Muscle layer of colon (tissue), 2 donors: ENCODE measurements around the gene LFNG.
"Not testable (repeated sequence)": the region's sequence is repeated elsewhere in the genome, so short reads cannot be mapped to it uniquely, and the experiment has no call there.

ENCODE experiments used
- H3K27ac ChIP-seq: one replicate; pipeline ENCODE4 v1.7.0; 2013; ENCODE audit warnings: low read depth, mild to moderate bottlenecking, low read length, moderate library complexity
- H3K27me3 ChIP-seq, 2 donors: one replicate each; pipeline ENCODE4 v1.7.0; 2013; ENCODE audit warnings: low read length in 2 of 2, mild to moderate bottlenecking in 2 of 2; ENCODE audit not compliant: insufficient read depth in 2 of 2, control insufficient read depth in 1 of 2
- H3K36me3 ChIP-seq: one replicate; pipeline ENCODE4 v1.7.0; 2013; ENCODE audit warnings: mild to moderate bottlenecking, low read length; ENCODE audit not compliant: insufficient read depth
- H3K4me1 ChIP-seq: one replicate; pipeline ENCODE4 v1.7.0; 2013; ENCODE audit warnings: mild to moderate bottlenecking, low read length; ENCODE audit not compliant: insufficient read depth
- H3K4me3 ChIP-seq, 2 donors: one replicate each; pipeline ENCODE4 v1.7.0; 2013; ENCODE audit warnings: low read length in 2 of 2, low read depth in 1 of 2, mild to moderate bottlenecking in 1 of 2, moderate library complexity in 1 of 2
- H3K9ac ChIP-seq: one replicate; pipeline ENCODE4 v1.7.0; 2013; ENCODE audit warnings: low read length
- H3K9me3 ChIP-seq: one replicate; pipeline ENCODE4 v1.7.0; 2013; ENCODE audit warnings: mild to moderate bottlenecking, low read length
- donor health status: abdominal sarcoma.
- donor health status: Adenocarcinoma of cecum.

The LFNG gene

DNA sequence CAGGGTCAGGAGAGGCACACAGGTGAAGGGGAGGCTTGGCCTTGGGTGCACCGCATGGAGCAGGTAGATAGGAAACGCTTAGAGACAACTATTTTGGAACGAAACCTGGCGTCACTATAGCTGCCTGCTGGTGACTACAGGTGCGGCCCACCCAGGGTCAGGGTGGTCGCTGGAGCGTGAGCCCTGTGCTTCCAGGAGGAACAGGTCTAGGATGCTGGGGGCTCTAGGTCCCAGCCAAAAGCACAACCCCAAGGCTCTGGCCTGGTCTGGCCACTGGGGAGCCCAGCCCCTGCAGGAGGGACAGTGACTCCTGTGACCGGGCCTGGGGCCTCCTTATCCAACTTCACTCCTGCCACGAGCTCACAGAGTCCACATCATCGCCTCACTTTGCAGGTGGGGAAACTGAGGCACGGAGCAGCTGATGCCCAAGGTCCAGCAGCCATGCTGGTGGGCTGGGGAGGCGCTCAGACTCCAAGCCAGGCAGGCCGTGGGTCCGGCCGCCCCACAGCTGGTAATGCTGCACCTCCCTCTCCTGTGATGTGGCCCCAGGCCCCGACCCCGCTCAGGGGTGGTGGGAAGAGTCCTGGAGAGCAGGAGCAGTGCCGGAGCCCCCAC lies 9.0 kb downstream of the LFNG start:
- no peak overlapping the region for H3K9ac ChIP-seq
- peaks cover 10% of the 10 kb centered on the region for H3K4me1 ChIP-seq
- no peaks in the 10 kb centered on the region for H3K36me3 ChIP-seq
- H3K27ac ChIP-seq = no peak overlapping the region
- H3K4me3 ChIP-seq = no peak overlapping the region
- H3K27me3 ChIP-seq = peaks cover 0 to 50% of the 10 kb centered on the region in 2 donors
- H3K9me3 ChIP-seq = no peaks in the 10 kb centered on the region

DNA sequence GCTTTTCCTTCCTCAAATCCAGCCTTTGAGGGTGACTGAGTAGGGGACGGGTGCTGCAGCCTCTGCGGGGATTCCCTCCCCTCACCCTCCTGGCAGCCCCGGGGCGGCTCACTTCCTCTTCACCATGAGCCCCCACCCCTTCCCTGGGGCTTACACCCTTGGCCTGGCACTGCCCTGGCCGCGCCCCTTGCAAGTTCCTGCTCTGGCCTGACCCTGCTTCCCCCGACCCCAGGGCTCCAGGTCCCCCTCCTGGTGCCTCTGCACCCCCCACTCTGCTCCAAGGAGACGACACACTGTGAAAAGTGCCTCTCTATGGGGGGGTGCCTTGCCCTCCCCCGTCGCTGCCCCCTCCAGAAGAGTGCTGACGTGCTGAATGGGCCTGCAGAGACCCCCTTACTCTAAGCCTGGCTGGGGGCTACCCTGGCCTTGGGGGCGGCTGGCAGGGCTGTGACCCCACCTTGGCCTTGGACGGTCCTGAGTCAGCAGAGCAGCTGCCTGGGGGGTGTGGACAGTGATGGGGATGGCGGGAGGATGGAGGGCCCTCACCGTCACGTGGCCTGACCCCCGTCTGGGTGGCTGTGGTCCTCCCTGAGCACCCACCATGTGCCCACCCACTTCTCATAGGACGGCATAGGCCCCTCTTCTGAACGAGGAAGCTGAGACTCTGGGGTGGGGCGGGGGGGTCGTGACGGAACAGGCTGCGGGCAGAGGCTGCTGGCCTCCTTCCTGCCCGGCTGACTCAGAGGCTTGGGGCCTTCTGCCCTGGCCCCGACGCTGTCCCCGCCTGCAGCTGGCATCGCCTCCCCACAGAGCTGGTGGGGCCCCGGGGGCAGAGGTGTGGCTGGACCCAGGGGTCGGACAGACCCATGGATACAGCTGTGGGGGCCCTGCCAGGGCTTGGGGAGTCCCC lies 9.8 kb downstream of the LFNG start:
- H3K4me3 ChIP-seq = no peak overlapping the region
- H3K9ac ChIP-seq = no peak overlapping the region
- no peaks in the 10 kb centered on the region for H3K9me3 ChIP-seq
- H3K27me3 ChIP-seq = peaks cover 0 to 42% of the 10 kb centered on the region in 2 donors
- peaks cover 10% of the 10 kb centered on the region for H3K4me1 ChIP-seq
- H3K27ac ChIP-seq = peak overlapping the region; percentile 34
- H3K36me3 ChIP-seq = no peaks in the 10 kb centered on the region

DNA sequence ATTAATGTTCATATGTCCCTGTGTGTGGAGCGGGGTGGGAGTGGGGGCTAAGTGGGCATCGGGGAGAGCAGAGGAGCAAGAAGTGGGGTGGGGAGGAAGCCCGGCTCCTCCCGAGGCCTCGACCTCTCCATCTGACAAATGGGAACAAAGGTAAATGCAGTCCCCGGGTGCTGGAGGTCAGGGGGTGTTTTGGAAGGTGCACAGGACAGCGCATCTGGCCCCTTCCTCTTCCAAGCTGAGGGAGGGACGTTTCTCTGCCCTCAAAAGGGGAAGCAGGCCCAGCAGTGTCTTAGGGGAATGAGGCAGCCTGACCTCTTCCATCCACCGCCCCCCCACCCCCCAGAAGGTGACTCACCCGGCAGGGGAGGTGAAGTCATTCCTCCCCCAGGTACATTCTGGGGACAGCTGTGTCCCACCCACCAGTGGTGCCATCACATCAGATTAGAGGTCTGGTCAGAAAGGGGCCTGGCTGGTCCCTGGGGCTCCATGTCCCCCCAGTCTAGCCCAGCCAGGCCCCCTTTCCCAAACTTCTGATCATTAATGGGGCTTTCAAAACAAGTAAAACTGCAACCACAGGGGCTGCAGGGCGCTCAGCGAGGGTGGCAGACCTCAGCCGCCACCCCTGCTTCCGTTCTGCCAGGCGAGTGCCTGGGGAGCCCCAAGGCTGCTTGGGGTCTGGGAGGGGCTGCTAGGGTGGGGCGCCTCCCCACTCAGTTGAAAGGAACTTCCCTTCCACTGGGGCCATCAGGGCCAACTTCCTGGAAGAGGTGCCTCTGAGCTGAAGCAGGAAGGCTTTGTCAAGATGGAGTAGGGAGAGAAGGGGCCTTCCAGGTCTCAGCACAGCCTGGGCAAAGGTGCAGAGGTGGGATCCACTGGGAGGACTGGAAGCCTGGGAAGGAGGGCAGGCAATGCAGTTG lies 10.8 kb downstream of the LFNG start:
- Histone ChIP-seq H3K36me3 (no peaks in the 10 kb centered on the region), H3K9ac (no peak overlapping the region), H3K4me3 (no peak overlapping the region), H3K9me3 (no peaks in the 10 kb centered on the region), H3K27ac (no peak overlapping the region), H3K27me3 (peaks cover 0 to 33% of the 10 kb centered on the region in 2 donors), H3K4me1 (peaks cover 10% of the 10 kb centered on the region)

DNA sequence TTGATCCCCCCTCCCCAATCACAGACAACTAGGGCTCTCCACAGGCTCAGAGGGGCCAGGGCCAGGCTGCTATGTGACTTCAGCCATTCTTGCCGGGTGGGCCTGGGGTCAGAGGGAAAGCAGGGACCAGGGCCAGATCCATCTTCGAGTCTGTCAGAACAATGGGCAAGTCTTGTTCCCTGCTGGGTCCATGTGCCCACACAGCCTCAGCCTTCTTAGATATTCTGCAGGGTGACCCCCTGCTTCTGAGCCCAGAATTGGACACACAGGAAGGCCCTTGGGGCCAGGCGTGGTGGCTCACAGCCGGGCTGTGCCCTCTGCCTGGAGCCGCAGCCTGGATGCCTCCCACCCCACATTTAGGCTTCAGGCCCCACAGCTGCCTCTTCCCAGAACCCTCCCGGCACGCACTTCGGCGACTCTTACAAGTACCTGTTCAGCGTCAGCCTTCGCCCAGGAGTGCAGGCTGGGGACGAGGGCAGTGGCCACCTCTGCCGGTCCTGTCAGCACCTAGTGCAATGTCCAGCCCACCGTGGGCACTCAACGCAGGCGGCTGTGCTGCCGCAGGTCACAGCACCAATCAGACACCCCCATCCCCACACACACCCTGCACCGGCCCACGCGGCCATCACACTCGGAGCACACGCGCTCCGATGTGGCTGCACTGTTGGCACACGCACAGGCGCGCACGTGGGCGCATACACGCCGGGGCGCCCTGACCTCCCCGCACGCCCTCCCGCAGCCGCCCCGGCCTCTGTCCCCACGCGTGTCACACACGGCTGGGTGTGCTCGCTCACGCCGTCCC lies 11.6 kb downstream of the LFNG start:
- H3K9me3 ChIP-seq, H3K4me3 ChIP-seq, H3K27ac ChIP-seq, H3K9ac ChIP-seq, H3K4me1 ChIP-seq, H3K36me3 ChIP-seq: not testable (repeated sequence)
- H3K27me3 ChIP-seq = peaks cover 0 to 28% of the 10 kb centered on the region in 2 donors

DNA sequence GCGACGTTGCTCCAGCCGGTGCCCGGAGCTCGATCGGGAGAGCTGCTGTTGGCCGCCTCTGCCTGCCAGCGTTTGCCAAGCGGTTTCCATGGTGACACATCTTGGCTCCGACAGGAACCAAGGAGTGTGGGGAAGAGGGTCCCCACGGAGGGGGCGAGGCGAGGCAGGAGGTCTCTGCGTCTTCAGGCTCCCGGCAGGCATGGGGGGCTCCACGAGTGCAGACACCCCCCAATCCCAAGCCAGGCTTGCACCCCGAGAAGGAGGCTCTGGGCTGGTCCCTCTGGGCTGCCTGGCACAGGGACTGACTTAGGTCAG lies 12.2 kb downstream of the LFNG start:
- not testable (repeated sequence) for H3K36me3 ChIP-seq, H3K27ac ChIP-seq, H3K9me3 ChIP-seq, H3K9ac ChIP-seq, H3K4me1 ChIP-seq, H3K4me3 ChIP-seq
- peaks cover 0 to 25% of the 10 kb centered on the region in 2 donors for H3K27me3 ChIP-seq

DNA sequence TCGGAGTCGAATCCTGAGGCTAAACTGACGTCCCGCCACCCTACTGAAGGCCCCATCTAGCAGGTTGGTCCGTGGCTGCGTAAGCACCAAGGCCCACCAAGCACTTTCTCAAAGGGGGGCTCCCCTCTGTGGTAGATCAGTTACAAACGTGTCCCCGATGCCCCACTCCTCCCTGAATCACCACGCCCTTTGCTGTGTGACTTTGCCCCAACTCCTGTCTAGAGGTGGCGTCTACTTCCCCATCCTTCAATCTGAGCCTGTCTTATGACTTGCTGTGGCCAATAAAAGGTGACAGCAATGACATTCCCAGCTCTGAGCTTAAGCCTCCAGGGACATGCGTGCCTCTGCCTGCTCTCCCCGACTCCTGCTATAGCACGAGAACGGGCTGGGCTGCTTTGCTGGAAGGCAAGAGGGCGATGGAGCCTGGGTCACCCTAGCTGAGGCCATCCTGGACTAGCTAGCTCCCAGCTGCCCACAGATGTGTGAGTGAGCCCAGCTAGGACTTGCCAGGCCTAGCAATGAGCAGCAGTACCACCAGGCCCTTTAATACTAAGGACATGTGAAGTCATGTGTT lies 12.7 kb downstream of the LFNG start:
- H3K36me3 ChIP-seq, H3K9me3 ChIP-seq, H3K4me1 ChIP-seq, H3K4me3 ChIP-seq, H3K9ac ChIP-seq, H3K27ac ChIP-seq: not testable (repeated sequence)
- H3K27me3 ChIP-seq = peaks cover 0 to 25% of the 10 kb centered on the region in 2 donors

DNA sequence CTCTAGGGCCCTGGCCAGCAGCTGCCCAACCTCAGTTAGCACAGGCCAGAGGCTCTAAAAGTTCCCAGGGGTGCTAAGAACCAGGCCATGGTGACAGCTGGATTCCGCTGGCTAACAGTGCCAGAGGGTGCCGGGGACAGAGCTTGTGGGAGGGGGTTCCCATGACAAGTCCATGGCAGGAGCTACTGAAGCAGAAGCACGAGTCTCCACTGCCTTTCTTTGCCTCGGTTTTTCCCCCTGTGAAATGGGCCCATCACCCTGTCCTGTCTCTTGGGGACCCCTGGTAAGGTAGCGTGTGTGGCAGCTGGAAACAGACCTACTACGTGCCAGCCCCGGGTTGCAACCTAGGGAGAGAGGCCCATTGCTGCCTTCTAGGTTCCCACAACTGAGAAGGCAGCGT lies 13.2 kb downstream of the LFNG start:
- H3K4me1 ChIP-seq, H3K27ac ChIP-seq, H3K4me3 ChIP-seq, H3K36me3 ChIP-seq, H3K9ac ChIP-seq, H3K9me3 ChIP-seq: not testable (repeated sequence)
- peaks cover 0 to 25% of the 10 kb centered on the region in 2 donors for H3K27me3 ChIP-seq

DNA sequence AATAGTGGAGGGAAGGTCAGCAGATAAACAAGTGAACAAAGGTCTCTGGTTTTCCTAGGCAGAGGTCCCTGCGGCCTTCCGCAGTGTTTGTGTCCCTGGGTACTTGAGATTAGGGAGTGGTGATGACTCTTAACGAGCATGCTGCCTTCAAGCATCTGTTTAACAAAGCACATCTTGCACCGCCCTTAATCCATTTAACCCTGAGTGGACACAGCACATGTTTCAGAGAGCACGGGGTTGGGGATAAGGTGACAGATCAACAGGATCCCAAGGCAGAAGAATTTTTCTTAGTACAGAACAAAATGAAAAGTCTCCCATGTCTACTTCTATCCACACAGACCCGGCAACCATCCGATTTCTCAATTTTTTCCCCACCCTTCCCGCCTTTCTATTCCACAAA lies 14.0 kb downstream of the LFNG start:
- H3K9me3 ChIP-seq, H3K27ac ChIP-seq, H3K4me1 ChIP-seq, H3K9ac ChIP-seq, H3K4me3 ChIP-seq, H3K36me3 ChIP-seq: not testable (repeated sequence)
- peaks cover 0 to 25% of the 10 kb centered on the region in 2 donors for H3K27me3 ChIP-seq

DNA sequence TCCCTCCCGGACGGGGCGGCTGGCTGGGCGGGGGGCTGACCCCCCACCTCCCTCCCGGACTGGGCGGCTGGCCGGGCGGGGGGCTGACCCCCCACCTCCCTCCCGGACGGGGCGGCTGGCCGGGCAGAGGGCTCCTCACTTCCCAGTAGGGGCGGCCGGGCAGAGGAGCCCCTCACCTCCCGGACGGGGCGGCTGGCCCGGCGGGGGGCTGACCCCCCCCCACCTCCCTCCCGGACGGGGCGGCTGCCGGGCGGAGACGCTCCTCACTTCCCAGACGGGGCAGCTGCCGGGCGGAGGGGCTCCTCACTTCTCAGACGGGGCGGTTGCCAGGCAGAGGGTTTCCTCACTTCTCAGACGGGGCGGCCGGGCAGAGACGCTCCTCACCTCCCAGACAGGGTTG lies 14.6 kb downstream of the LFNG start:
- not testable (repeated sequence) for H3K9me3 ChIP-seq, H3K36me3 ChIP-seq, H3K27ac ChIP-seq, H3K4me1 ChIP-seq, H3K9ac ChIP-seq, H3K4me3 ChIP-seq
- H3K27me3 ChIP-seq = peaks cover 0 to 20% of the 10 kb centered on the region in 2 donors

DNA sequence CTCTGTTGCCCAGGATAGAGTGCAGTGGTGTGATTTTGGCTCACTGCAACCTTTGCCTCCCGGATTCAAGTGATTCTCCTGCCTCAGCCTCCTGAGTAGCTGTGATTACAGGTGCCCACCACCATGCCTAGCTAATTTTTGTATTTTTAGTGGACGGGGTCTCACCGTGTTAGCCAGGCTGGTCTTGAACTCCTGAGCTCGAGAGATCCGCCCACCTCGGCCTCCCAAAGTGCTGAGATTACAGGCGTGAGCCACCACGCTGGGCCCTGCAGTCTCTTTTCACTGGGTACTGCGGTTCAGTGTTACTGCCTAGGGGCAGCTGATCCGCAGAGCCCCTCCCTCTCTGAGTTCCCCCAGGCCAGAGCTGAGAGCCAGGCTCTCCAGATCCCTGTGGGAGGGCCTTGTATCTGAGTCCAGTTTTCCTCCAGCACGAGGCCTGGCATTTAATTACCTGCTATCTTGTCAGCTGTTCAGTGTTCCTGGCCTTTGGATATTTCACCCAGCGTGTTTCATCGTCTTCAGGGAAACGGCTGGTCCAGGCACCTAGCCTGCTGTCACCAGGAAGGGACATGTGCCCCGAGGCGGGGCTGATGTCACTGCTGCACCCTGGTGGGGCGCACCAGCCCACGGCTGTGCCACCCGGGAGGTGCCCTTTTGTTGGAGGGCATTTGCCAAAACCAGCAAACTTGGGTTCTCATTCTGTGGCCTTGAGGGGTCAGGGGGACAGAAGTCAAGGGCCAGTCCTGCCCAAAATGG lies 16.5 kb downstream of the LFNG start:
- H3K27ac ChIP-seq, H3K9ac ChIP-seq, H3K4me3 ChIP-seq, H3K27me3 ChIP-seq, H3K4me1 ChIP-seq, H3K9me3 ChIP-seq, H3K36me3 ChIP-seq: not testable (repeated sequence)
